ENCODE measurements around the gene THSD7A. TPM values are rescaled to one million over a fixed set of nuclear protein-coding genes. Genes with fewer than 3 reads are reported as not detected.

The THSD7A gene
- total and polyA plus RNA-seq, 2 experiments from 2014 or later: 4.0 to 8.3 TPM

GRCh38 chr7:11332865-11333228, 499.2 kb downstream of the THSD7A start:
- Histone ChIP-seq H3K9me2 (replicated peaks; ENCODE audit: insufficient read depth) (no peaks in the 10 kb centered on the region), H3K79me2 (no peaks in the 10 kb centered on the region), H3K4me3 (no peak overlapping the region), H3K9me3 (ENCODE audit: low read depth) (no peaks in the 10 kb centered on the region), H3K4me2 (no peak overlapping the region), H4K20me1 (ENCODE audit: insufficient read depth, poor library complexity, severe bottlenecking) (no peaks in the 10 kb centered on the region), H3K27me3 (no peaks in the 10 kb centered on the region), H2AFZ (no peak overlapping the region), H3K4me1 (ENCODE audit: insufficient read depth) (no peaks in the 10 kb centered on the region), H3K36me3 (replicated peaks; ENCODE audit: insufficient read depth, low read depth) (no peaks in the 10 kb centered on the region), H3K27ac (no peak overlapping the region)
- TF ChIP-seq EZH2phosphoT487 (IDR thresholded peaks at IDR 0.05; ENCODE audit: low read depth, severe bottlenecking, unreplicated experiment): no peak
- no peak for TF ChIP-seq CTCF (IDR thresholded peaks at IDR 0.05; ENCODE audit: poor library complexity)
- TF ChIP-seq EZH2 (IDR thresholded peaks at IDR 0.05; ENCODE audit: borderline replicate concordance): no peak
- 98% methylated on average over 2 of the region's 2 CpGs for WGBS (ENCODE audit: low lambda C conversion rate, missing lambda C conversion rate)
- no peak for DNase-seq (ENCODE audit: low spot score)

GRCh38 chr7:11332186-11332864, 499.7 kb downstream of the THSD7A start:
- Histone ChIP-seq H3K9me2 (replicated peaks; ENCODE audit: insufficient read depth) (no peaks in the 10 kb centered on the region), H4K20me1 (ENCODE audit: insufficient read depth, poor library complexity, severe bottlenecking) (no peaks in the 10 kb centered on the region), H3K4me3 (no peak overlapping the region), H3K4me2 (no peak overlapping the region), H3K27me3 (no peaks in the 10 kb centered on the region), H3K4me1 (ENCODE audit: insufficient read depth) (no peaks in the 10 kb centered on the region), H2AFZ (no peak overlapping the region), H3K36me3 (replicated peaks; ENCODE audit: insufficient read depth, low read depth) (no peaks in the 10 kb centered on the region), H3K79me2 (no peaks in the 10 kb centered on the region), H3K27ac (no peak overlapping the region), H3K9me3 (ENCODE audit: low read depth) (no peaks in the 10 kb centered on the region)
- no peak for TF ChIP-seq CTCF (IDR thresholded peaks at IDR 0.05; ENCODE audit: poor library complexity)
- no peak for TF ChIP-seq EZH2 (IDR thresholded peaks at IDR 0.05; ENCODE audit: borderline replicate concordance)
- no peak for TF ChIP-seq EZH2phosphoT487 (IDR thresholded peaks at IDR 0.05; ENCODE audit: low read depth, severe bottlenecking, unreplicated experiment)
- 94% methylated on average over 4 of the region's 4 CpGs for WGBS (ENCODE audit: low lambda C conversion rate, missing lambda C conversion rate)
- DNase-seq (ENCODE audit: low spot score): no peak

- H3K27ac ChIP-seq: no peak overlapping the region
- 76% methylated on average over 8 of the region's 8 CpGs for WGBS (ENCODE audit: low lambda C conversion rate, missing lambda C conversion rate)
- H4K20me1 ChIP-seq (ENCODE audit: insufficient read depth, poor library complexity, severe bottlenecking): no peaks in the 10 kb centered on the region
Measured at GRCh38 chr7:11331128-11332102, 500.6 kb downstream of the THSD7A start.

More at GRCh38 chr7:11331128-11332102, 500.6 kb downstream of the THSD7A start:
- Histone ChIP-seq H3K79me2 (no peaks in the 10 kb centered on the region), H3K4me2 (no peak overlapping the region), H3K9me3 (ENCODE audit: low read depth) (no peaks in the 10 kb centered on the region), H3K27me3 (no peaks in the 10 kb centered on the region), H3K36me3 (replicated peaks; ENCODE audit: insufficient read depth, low read depth) (no peaks in the 10 kb centered on the region), H3K4me1 (ENCODE audit: insufficient read depth) (no peaks in the 10 kb centered on the region), H2AFZ (no peak overlapping the region), H3K4me3 (no peak overlapping the region), H3K9me2 (replicated peaks; ENCODE audit: insufficient read depth) (no peaks in the 10 kb centered on the region)
- TF ChIP-seq EZH2phosphoT487 (IDR thresholded peaks at IDR 0.05; ENCODE audit: low read depth, severe bottlenecking, unreplicated experiment) (no peak), CTCF (IDR thresholded peaks at IDR 0.05; ENCODE audit: poor library complexity) (no peak), EZH2 (IDR thresholded peaks at IDR 0.05; ENCODE audit: borderline replicate concordance) (no peak)
- no peak for DNase-seq (ENCODE audit: low spot score)

All from hepatocyte (in vitro differentiated cells).